Bone marrow (tissue), 2 donors: Measurements from ENCODE around the gene SHROOM3.
A peak's percentile ranks its signal among the peaks of the same experiment; 100 is the strongest.

Source experiments
- DNase-seq, 2 donors: peaks; one replicate each; lab custom pipeline; 2025; lab: John Stamatoyannopoulos, UW

SHROOM3 gene

GRCh38 chr4:76494243-76494642 is 59.2 kb downstream of the SHROOM3 start:
- DNase-seq = no peak

GRCh38 chr4:76494871-76495590 is 60.0 kb downstream of the SHROOM3 start:
- DNase-seq = no peak

GRCh38 chr4:76498550-76498949 is 63.5 kb downstream of the SHROOM3 start:
- DNase-seq = no peak

GRCh38 chr4:76499461-76499860 is 64.4 kb downstream of the SHROOM3 start:
- DNase-seq = no peak

GRCh38 chr4:76502886-76503285 is 67.9 kb downstream of the SHROOM3 start:
- no peak for DNase-seq

DNA sequence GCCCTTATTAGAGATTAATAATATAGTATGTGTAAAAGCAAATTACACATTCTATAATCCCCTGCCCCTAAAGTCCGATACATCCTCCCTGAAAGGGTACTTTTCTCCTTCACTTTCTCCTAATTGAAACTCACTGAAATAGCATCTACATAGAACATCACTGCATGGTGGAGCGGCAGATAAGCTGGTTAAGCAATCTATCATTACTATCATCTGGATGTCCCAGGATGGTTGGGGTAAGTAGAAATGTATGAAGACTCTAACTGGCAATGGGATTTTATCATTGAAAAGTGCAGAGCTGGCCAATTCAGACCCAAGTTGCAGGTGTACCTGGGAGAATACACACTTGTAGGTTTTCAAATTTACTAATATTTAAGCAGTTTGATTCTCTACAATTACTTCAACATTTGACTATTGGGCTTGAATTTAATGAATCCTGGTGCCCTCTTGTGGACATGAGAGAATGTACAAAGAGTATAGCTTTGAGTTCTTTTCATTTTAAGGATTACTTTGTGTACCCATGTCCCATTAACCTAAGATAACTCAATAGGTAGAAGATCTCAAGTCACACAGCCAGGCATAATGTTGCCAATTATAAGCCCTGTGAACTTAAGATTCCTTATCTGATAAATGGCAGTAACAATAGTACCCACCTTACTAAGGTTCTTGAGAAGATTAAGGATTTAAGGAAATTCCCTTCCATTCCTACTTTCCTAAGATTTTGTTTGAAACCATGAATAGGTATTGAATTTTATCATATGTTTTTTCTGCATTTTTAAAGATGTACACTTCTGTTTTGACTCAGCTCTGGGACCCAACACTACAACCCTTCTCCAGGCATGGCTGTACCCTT is 69.8 kb downstream of the SHROOM3 start:
- DNase-seq = peak in 1 of 2 donors; percentile 3

DNA sequence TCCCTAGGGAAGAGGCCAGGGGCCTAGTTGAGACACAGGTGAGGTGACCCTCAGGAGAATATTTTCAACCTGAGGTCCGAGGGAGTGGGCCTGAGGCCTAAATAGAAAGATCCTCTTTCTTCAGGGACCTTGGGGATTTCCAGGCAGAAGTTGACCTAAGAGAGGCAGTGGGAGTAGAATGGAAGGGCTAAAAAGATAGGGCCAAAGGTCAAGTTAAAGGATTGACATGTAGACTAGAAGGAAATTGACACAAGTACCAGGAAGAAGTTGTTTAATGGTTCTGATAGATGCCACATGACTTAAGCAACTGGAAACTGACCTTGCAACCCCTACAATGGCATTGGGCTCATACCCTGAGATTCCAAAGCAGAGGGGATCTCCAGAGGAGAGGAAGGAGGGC is 76.9 kb downstream of the SHROOM3 start:
- DNase-seq = no peak

DNA sequence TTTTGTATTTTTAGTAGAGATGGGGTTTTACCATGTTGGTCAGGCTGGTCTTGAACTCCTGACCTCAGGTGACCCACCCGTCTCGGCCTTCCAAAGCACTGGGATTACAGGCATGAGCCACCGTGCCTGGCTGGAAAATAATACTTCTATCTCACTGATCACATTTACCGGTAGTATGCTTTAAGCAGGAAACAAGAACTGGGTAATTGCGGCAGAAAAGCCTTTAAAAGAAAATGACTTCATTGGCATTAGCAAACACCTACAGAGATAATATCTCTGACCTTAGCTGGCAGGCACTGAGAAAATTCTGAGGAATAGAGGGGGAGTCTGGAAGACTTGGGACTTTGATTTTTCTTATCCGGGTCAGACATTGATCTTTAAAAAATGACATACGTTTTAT is 78.5 kb downstream of the SHROOM3 start:
- no peak for DNase-seq

- no peak for DNase-seq
Observed at GRCh38 chr4:76514087-76514486, 79.1 kb downstream of the SHROOM3 start.

DNA sequence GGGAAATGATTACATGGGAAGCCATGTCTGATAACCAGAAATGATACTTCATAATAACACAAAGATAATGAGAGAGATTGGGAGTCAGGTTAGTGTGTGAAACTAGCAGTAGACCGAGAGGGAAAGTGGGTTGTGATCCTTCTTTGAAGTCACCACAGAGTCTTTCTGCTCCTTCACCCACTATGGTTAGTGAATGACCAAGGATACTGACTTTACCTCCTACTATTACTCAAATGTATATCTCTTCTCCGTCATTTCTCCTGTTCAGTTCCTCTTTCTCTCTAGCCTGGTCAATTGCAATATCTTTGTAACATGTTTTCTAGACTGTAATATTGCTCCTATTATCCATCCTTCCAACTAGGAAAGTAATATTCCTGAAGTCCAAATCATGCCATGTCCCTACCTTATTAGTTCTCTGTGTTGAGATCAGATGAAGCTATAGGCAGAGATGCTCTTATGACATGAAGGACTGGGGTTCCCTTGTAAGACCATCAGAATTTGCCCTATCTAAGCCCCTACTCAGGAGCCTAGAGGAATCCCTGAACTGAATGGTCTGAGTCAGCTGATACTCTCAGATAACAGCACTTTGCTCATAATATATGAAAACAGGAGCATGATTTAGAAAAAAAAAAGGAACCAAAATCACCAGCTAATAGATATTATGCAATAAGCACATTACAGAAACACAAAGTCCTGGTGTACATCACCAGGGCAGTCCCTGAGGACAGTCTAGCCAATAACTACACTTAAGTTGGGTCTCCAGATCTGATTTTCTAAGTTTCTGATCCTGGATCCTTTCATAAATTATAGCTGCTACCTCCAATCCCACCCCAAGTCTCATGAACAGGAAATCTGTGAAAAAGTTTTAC is 81.2 kb downstream of the SHROOM3 start:
- DNase-seq = no peak

- DNase-seq = no peak
Observed at GRCh38 chr4:76518241-76518640, 83.2 kb downstream of the SHROOM3 start.

- DNase-seq = no peak
Observed at GRCh38 chr4:76523593-76523992, 88.6 kb downstream of the SHROOM3 start.

GRCh38 chr4:76525751-76526150 is 90.7 kb downstream of the SHROOM3 start:
- DNase-seq = no peak

GRCh38 chr4:76526585-76526990 is 91.6 kb downstream of the SHROOM3 start:
- DNase-seq = no peak

DNA sequence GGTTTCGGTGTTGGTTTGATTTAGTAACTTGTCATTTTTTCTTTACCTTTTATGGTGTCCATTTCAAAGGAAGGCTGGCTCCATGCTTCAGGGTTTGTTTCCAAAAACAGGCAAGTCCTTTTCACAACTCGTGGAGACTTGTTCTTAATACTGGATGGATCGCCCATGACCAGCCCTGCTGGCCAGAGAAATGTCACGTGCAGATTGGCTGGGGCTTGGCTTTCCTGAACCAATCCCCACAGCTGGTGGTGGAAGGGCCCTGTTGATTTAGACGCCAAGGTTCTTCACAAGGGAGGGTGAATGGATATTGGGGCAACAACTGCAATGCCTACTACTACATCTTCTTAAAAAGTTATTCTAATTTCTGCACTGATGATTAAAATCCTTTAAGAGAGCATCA is 92.6 kb downstream of the SHROOM3 start:
- DNase-seq = no peak

- DNase-seq = no peak
Observed at GRCh38 chr4:76531597-76531996, 96.6 kb downstream of the SHROOM3 start.

DNA sequence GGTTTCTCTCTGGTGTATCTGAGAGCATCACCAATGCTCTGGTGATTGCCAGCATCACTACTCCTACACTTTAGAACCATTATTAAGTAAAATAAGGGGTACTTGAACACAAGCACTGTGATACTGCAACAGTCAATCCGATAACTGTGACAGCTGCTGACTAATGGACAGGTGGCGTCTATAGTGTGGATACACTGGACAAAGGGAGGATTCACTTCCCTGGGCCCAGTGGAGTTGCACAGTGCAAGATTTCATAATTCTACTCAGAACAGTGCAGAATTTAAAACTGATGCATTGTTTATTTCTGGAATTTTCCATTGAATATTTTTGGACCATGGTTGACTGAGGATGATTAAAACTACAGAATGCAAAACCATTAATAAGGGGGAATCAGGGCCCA is 97.8 kb downstream of the SHROOM3 start:
- no peak for DNase-seq

DNA sequence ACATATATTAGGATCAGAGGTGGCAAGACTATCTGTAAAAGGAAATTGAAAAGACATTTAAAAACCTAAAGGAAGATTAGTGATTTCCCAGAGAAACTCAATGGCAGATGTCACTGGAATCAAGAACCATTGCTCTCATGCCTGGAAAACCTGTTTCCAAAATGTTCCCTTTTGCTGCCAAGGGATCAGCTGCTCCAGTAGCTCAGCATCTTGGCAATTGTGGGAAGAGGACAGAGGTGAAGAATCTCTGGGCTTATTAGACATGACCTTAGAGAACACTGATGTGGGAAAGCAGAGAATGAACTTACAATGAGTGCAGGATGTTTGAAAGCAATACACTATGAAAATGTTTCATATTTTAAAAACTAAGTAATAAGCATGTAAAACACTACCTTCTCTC is 98.3 kb downstream of the SHROOM3 start:
- no peak for DNase-seq

- no peak for DNase-seq
Observed at GRCh38 chr4:76535603-76536372, 100.8 kb downstream of the SHROOM3 start.

- no peak for DNase-seq
Observed at GRCh38 chr4:76536373-76536689, 101.3 kb downstream of the SHROOM3 start.

GRCh38 chr4:76538296-76538695 is 103.3 kb downstream of the SHROOM3 start:
- no peak for DNase-seq

- DNase-seq = no peak
Observed at GRCh38 chr4:76539979-76540378, 105.0 kb downstream of the SHROOM3 start.
